ENCODE results near the gene KIAA1210.

The KIAA1210 gene

DNA sequence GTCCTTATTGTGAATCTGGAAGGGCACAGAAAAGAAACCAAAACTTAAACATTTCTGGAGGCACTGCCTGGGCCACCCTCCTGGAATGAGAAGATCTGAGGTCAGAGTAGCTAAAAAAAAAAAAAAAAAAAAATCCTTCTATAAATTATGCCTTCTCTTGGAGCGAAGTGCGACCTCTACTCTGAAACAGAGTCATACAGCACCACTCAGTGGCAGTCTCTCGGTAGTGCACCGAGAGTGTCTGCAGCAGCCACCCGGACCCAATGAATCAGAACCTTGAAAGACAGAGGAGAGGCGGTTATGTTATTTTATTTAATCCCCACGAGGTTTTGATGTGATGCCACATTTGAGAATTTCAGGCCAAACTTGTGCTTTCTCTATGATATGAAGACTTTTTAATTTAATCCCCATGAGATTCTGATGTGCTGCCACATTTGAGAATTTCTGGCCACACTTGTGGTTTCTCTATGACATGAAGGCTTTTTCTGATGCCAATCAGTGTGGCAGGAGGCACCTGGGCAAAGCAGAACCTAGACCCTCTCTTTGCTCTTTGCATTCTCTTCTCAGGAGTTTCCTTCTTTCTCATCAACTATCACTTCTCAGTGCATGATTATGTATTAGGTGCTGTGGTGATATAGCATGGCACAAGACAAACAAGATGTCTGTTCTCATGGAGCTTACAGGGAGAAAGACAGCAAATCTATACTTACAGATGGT is 60.4 kb downstream of the KIAA1210 start:
- TF ChIP-seq, protein P1, sequence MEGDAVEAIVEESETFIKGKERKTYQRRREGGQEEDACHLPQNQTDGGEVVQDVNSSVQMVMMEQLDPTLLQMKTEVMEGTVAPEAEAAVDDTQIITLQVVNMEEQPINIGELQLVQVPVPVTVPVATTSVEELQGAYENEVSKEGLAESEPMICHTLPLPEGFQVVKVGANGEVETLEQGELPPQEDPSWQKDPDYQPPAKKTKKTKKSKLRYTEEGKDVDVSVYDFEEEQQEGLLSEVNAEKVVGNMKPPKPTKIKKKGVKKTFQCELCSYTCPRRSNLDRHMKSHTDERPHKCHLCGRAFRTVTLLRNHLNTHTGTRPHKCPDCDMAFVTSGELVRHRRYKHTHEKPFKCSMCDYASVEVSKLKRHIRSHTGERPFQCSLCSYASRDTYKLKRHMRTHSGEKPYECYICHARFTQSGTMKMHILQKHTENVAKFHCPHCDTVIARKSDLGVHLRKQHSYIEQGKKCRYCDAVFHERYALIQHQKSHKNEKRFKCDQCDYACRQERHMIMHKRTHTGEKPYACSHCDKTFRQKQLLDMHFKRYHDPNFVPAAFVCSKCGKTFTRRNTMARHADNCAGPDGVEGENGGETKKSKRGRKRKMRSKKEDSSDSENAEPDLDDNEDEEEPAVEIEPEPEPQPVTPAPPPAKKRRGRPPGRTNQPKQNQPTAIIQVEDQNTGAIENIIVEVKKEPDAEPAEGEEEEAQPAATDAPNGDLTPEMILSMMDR (IDR thresholded peaks at IDR 0.05; ENCODE audit: low read depth, low read length): peak; percentile 60
- no peak overlapping the region for H3K4me3 ChIP-seq (ENCODE audit: low read depth, low read length)

DNA sequence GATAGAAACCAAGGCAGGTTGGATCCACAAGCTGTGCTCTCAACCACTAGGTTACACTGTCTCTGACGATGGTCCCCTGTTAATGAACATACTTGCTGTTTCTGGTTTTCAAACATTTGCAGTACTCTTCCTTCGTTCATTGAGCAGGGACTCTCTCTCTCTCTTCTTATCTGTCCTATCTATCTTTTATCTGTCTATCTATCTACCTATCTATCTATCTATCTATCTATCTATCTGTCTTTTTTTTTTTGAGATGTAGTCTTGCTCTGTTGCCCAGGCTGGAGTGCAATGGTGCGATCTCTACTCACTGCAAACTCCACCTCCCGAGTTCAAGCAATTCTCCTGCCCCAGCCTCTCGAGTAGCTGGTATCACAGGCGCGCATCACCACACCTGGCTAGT is 64.2 kb downstream of the KIAA1210 start:
- TF ChIP-seq, protein P1 (IDR thresholded peaks at IDR 0.05; ENCODE audit: low read depth, low read length): no peak
- no peak overlapping the region for H3K4me3 ChIP-seq (ENCODE audit: low read depth, low read length)

DNA sequence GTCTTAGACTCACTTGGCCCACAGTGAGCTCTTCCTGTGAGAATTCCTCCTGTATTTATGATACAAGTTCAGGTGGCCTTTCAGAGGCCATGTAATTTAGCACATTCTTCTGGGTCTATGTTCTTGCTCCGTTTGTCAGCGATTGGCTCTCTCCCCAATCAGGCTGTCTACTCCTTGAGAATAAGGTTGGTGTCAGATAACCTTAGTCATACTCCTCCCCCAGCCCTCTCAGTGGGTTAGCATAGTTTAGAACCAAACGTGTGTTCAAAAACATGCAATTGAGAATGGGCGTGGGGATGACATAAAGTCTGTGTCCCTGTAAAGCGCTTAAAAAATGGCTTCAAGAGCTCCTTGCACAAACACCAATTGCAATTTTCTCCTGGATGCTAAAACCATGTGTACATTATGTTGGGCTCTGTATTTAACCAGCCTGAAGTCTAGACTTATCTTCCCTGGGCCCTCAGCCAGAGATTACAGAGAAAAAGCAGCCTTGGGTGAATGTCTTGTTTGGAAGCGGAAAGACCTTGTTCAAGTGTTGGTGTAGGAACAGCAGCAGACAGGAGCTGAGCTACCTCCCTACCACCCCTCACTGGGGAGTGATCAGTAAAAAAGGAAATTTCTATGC is 64.8 kb downstream of the KIAA1210 start:
- H3K4me3 ChIP-seq (ENCODE audit: low read depth, low read length): no peak overlapping the region
- TF ChIP-seq, protein P1 (IDR thresholded peaks at IDR 0.05; ENCODE audit: low read depth, low read length): no peak

DNA sequence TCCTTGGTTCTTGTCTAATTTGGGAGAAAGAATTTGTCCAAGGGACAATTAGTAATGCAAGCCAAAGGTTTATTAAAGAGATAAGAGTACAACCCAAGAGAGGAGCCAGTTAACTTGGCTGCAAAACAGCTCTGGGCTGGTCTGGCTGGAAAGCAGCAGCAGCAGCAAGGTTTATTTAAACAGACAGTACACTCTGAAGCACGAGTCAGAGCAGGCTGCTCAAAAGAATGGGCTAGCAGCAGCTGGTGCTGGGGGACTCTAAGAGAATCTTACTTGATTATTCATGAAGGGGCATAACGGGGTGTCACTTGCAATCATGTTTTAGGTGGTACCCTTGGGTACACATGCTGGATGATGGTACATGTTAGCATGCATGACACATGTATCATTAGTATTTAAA is 71.9 kb downstream of the KIAA1210 start:
- no peak overlapping the region for H3K4me3 ChIP-seq (ENCODE audit: low read depth, low read length)
- TF ChIP-seq, protein P1 (IDR thresholded peaks at IDR 0.05; ENCODE audit: low read depth, low read length): no peak

DNA sequence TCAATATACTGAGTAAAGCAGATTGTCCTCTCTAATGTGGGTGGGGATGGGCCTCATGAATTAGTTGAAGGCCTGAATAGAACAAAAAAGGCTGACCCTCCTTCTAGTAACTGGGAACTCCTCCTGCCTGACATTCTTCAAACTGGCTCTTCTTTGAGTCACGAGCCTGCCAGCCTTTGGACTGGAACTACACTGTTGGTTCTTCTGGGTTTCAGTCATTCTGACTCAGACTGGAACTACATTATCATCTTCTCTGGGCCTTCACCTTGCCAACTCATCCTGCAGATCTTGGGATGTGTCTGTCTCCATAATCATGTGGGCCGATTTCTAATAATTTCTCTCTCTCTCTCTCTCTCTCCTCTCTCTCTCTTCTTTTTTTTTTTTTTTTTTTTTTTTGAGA is 81.7 kb downstream of the KIAA1210 start:
- TF ChIP-seq, protein P1 (IDR thresholded peaks at IDR 0.05; ENCODE audit: low read depth, low read length): no peak
- no peak overlapping the region for H3K4me3 ChIP-seq (ENCODE audit: low read depth, low read length)

DNA sequence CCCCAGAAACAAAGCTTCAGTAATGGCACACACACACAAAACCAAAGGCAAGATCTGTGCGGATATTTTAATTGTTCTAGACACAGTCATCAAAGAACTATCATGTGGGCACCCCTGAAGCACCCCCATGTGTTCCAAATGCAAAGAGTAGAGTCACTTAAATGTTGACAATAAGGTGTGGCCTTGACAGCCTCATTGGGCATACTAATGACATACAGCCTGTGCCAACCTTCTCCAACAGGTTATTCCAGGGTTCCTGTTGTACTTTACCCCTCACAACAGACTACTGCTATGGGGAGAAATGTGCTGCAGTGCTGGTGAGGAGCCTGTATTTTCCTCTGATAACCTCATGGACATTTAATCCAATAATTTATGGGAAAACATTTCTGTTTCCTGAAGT is 84.6 kb downstream of the KIAA1210 start:
- TF ChIP-seq, protein P1 (IDR thresholded peaks at IDR 0.05; ENCODE audit: low read depth, low read length): no peak
- no peak overlapping the region for H3K4me3 ChIP-seq (ENCODE audit: low read depth, low read length)

DNA sequence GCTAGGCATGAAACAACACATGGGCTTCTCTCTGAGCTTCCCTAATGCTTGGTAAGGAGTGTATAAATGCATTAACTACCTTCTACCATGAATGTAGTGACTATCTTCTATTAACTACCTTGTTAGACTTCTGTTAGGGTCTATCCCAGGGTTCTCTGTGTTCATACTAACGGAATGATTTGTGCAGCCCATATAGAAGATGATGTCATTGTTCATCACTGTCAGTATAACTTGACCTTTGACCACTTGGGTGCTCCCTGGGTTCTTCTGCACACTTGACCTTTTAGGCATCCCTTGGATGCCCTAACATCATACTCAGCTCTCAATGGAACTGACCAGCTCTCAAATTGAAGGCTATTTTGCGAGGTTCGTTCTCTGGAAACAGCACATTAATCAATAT is 85.6 kb downstream of the KIAA1210 start:
- TF ChIP-seq, protein P1 (IDR thresholded peaks at IDR 0.05; ENCODE audit: low read depth, low read length): no peak
- H3K4me3 ChIP-seq (ENCODE audit: low read depth, low read length): no peak overlapping the region
